GM10266 (cell line): ENCODE measurements around the gene ZMIZ1.

ENCODE experiments used
- DNase-seq: peaks from one replicate; pipeline ENCODE4 v3.0.0; 2012; ENCODE audit errors: extremely low spot score
- TF ChIP-seq, protein P1 (sequence below): IDR thresholded peaks from 2 replicates; pipeline ENCODE4 v1.5.1; 2012; ENCODE audit warnings: mild to moderate bottlenecking, low read depth; ENCODE audit not compliant: control insufficient read depth, insufficient read depth; ENCODE audit errors: missing control alignments

ZMIZ1 gene

DNA sequence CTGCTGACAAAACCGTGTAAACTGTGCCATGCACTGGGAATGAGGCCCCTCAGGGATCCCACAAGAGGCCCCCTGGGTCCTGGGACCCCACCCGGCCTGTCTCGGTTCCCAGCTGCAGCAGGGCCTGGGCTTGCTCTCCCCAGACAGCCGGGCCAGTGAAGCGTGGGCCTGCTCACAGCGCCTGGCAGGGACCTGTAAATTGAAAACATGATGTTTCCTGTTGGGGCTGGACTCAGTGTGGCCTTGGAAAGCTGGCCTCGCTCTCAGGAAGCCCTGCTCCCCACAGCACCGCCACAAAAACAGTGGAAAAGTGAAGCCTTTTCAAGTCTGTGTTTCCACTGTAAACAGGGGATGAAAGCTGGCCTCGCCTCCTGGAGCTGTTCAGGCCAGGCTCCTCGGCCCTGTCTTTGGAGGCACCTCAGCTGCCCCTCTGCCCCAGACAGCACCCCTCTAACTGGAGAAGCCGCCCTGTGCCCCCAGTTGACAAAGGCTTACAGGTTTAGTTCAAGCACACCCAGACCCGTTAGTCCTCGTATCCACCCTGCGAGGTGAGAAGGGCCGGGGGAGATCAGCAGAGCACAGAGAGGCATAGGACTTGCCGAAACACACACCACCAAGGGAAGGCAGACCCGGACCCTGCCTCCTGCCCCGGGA is 108.3 kb downstream of the ZMIZ1 start:
- DNase-seq = no peak
- TF ChIP-seq, protein P1, sequence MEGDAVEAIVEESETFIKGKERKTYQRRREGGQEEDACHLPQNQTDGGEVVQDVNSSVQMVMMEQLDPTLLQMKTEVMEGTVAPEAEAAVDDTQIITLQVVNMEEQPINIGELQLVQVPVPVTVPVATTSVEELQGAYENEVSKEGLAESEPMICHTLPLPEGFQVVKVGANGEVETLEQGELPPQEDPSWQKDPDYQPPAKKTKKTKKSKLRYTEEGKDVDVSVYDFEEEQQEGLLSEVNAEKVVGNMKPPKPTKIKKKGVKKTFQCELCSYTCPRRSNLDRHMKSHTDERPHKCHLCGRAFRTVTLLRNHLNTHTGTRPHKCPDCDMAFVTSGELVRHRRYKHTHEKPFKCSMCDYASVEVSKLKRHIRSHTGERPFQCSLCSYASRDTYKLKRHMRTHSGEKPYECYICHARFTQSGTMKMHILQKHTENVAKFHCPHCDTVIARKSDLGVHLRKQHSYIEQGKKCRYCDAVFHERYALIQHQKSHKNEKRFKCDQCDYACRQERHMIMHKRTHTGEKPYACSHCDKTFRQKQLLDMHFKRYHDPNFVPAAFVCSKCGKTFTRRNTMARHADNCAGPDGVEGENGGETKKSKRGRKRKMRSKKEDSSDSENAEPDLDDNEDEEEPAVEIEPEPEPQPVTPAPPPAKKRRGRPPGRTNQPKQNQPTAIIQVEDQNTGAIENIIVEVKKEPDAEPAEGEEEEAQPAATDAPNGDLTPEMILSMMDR = no peak

DNA sequence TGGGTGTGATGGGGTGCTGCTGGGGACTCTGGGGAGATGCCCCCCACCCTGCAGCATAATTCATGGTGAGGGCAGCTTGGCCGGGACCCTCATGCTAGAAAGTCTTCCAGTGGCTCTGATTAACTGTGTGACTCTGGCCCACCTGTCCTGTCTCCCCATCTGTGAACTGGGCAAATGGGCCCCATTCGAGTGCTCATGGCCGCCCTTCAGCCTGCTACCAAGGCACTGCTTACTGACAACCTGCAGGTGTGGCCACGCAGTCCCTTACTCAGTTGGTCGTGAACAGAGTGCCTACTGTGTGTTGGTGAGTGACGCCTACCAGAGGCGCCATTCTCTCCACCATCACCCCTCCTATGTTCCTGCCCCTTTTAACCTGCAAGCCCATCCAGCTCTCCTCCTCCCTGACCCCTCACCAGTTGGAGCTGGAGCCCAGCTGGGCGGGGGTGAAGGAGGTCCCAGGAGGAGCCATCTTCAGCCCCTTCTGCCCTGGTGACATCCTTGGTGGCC is 109.4 kb downstream of the ZMIZ1 start:
- DNase-seq = no peak
- TF ChIP-seq, protein P1 = no peak

GRCh38 chr10:79178614-79179163 is 109.9 kb downstream of the ZMIZ1 start:
- TF ChIP-seq, protein P1 = no peak
- DNase-seq = no peak

- no peak for DNase-seq
- TF ChIP-seq, protein P1 = no peak
Measured at GRCh38 chr10:79179164-79179956, 110.6 kb downstream of the ZMIZ1 start.

GRCh38 chr10:79179957-79180309 is 111.2 kb downstream of the ZMIZ1 start:
- no peak for DNase-seq
- TF ChIP-seq, protein P1 = no peak

DNA sequence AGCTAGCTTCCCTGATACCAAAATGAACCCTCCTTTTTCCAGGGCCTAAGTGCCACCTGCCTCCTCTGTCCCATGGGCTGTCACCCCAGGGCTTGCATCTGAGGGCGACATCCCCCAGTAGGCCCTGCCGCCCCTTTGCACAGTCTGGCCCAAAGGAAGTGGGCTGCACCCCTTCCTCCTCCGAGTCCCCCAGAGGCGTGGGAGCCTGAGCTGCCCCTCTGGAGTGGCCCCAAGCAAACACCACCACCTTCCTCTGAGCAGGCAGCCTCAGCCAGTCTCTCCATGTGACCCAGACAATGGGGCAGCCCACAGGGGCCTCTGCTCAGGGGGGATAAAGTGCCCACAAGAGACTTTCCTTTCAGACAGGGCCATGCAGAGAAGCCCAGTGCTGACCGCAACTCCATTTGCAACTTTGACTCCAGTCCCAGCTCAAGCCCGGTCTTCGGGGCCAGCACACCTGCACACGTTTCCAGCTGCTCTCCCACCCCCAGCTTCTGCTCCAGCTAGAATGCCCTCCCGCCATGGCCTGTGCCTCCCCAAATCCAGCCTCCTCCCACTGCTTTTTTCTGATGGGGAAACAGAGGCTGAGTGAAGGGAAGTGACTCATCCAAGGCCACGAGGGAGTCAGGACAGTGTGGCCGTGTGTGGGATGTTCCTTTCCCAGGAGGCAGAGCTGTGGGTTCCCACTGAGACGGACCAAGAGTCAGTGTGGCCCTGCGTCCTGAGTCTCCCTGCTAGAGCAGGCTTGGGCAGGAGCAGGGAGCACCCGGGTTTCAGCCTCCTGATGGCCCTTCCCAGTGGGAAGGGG is 111.9 kb downstream of the ZMIZ1 start:
- TF ChIP-seq, protein P1 = no peak

GRCh38 chr10:79181227-79181626 is 112.5 kb downstream of the ZMIZ1 start:
- TF ChIP-seq, protein P1 = no peak
- DNase-seq = no peak

More for the DNA sequence above, 111.9 kb downstream of the ZMIZ1 start:
- DNase-seq = no peak
